Neural cell (in vitro differentiated cells): ENCODE results near the gene ELSPBP1. TPM values are rescaled to one million over a fixed set of nuclear protein-coding genes. Genes with fewer than 3 reads are reported as not detected.

Source experiments
- H2AFZ ChIP-seq: fragments of 200-600, 300-800 bp; sonication (generic), shearing (Covaris generic); 2 replicates; pipeline ENCODE4 v1.6.0; 2014; ENCODE audit warnings: low read depth, mild to moderate bottlenecking, antibody characterized with exemption, low read length, moderate library complexity
- H3F3A ChIP-seq: fragments of 200-600 bp; shearing (Covaris generic); 2 replicates; pipeline ENCODE4 v1.6.1; 2016; ENCODE audit warnings: mild to moderate bottlenecking, moderate library complexity, mixed read lengths, antibody characterized with exemption, low read length; ENCODE audit not compliant: insufficient read depth, poor library complexity, severe bottlenecking
- H3K27ac ChIP-seq: fragments of 200-600, 300-800 bp; sonication (generic), shearing (Covaris generic); 2 replicates; pipeline ENCODE4 v1.5.1; 2014; ENCODE audit warnings: mild to moderate bottlenecking, low read length, moderate library complexity
- H3K27me3 ChIP-seq: fragments of 300-800, 200-600 bp; sonication (generic), shearing (Covaris generic); 2 replicates; pipeline ENCODE4 v1.6.0; 2014; ENCODE audit warnings: mild to moderate bottlenecking, low read depth, low read length, moderate library complexity; ENCODE audit not compliant: insufficient read depth
- H3K36me3 ChIP-seq: fragments of 300-800, 200-600 bp; sonication (generic), shearing (Covaris generic); 2 replicates; pipeline ENCODE4 v1.5.1; 2014; ENCODE audit warnings: mild to moderate bottlenecking, antibody characterized with exemption, low read length, moderate library complexity; ENCODE audit not compliant: insufficient read depth
- H3K4me2 ChIP-seq: fragments of 300-800, 200-600 bp; sonication (generic), shearing (Covaris generic); 2 replicates; pipeline ENCODE4 v1.6.0; 2014; ENCODE audit warnings: mild to moderate bottlenecking, low read length
- H3K4me3 ChIP-seq: fragments of 300-800, 200-600 bp; sonication (generic), shearing (Covaris generic); 2 replicates; pipeline ENCODE4 v1.5.1; 2014; ENCODE audit warnings: mild to moderate bottlenecking, low read length, moderate library complexity
- H3K79me2 ChIP-seq: fragments of 200-600 bp; shearing (Covaris generic); replicated peaks from 2 replicates; pipeline ENCODE4 v1.6.0; 2014; ENCODE audit warnings: mild to moderate bottlenecking, low read length, moderate library complexity; ENCODE audit not compliant: insufficient read depth
- H3K9ac ChIP-seq: fragments of 300-800, 200-600 bp; sonication (generic), shearing (Covaris generic); 2 replicates; pipeline ENCODE4 v1.6.1; 2016; ENCODE audit warnings: mild to moderate bottlenecking, low read length, mixed read lengths
- H3K9me2 ChIP-seq: fragments of 200-600 bp; shearing (Covaris generic); 2 replicates; pipeline ENCODE4 v1.6.1; 2016; ENCODE audit warnings: mild to moderate bottlenecking, low read length, mixed read lengths; ENCODE audit not compliant: insufficient read depth
- H3K9me3 ChIP-seq: fragments of 200-600, 300-800 bp; sonication (generic), shearing (Covaris generic); 2 replicates; pipeline ENCODE4 v1.6.1; 2016; ENCODE audit warnings: mild to moderate bottlenecking, mixed run types, low read length, moderate library complexity, mixed read lengths
- H4K20me1 ChIP-seq: fragments of 200-600 bp; shearing (Covaris generic); 2 replicates; pipeline ENCODE4 v1.6.1; 2016; ENCODE audit warnings: mild to moderate bottlenecking, mixed run types; ENCODE audit not compliant: insufficient read depth
- EP300 ChIP-seq: fragments of 450-650 bp; conservative IDR thresholded peaks from 2 replicates; pipeline ENCODE4 v1.6.1; 2014; ENCODE audit warnings: antibody characterized with exemption, mild to moderate bottlenecking, moderate library complexity; ENCODE audit not compliant: poor library complexity, severe bottlenecking
- EZH2 ChIP-seq: fragments of 200-600, 300-800 bp; shearing (Covaris generic), sonication (generic); IDR thresholded peaks from 2 replicates; pipeline ENCODE4 v1.6.1; 2014; ENCODE audit warnings: antibody characterized with exemption, low read length, borderline replicate concordance, mild to moderate bottlenecking; ENCODE audit not compliant: insufficient read depth, poor library complexity, severe bottlenecking
- MXI1 ChIP-seq: fragments of 450-650 bp; conservative IDR thresholded peaks from 2 replicates; pipeline ENCODE4 v1.6.1; 2014; ENCODE audit warnings: antibody characterized with exemption, mild to moderate bottlenecking; ENCODE audit not compliant: poor library complexity, severe bottlenecking
- POLR2AphosphoS5 ChIP-seq: IDR thresholded peaks from 2 replicates; pipeline ENCODE4 v1.6.1; 2012
- RAD21 ChIP-seq: fragments of 450-650 bp; conservative IDR thresholded peaks from 2 replicates; pipeline ENCODE4 v1.6.1; 2014; ENCODE audit warnings: antibody characterized with exemption, mild to moderate bottlenecking, moderate library complexity
- SMC3 ChIP-seq: fragments of 450-650 bp; conservative IDR thresholded peaks from 2 replicates; pipeline ENCODE4 v1.6.1; 2014; ENCODE audit warnings: antibody characterized with exemption, mild to moderate bottlenecking, moderate library complexity; ENCODE audit not compliant: poor library complexity
- TAF1 ChIP-seq: IDR thresholded peaks from 2 replicates; pipeline ENCODE4 v1.6.1; 2012; ENCODE audit warnings: low read depth
- polyA plus RNA-seq: library from polyadenylated mRNA; depleted of rRNA; stranded (reverse); fragments of >200 nt; gene quantifications from 2 replicates; pipeline ENCODE4 v1.2.3, GENCODE V29; 2014
- TF ChIP-seq, protein P1 (sequence below): fragments of 450-650 bp; IDR thresholded peaks from 2 replicates; pipeline ENCODE4 v1.5.1; 2014; ENCODE audit warnings: antibody characterized with exemption, mild to moderate bottlenecking, moderate library complexity; ENCODE audit not compliant: poor library complexity, severe bottlenecking
- TF ChIP-seq, protein P2 (sequence below): IDR thresholded peaks from 2 replicates; pipeline ENCODE4 v1.6.1; 2012; ENCODE audit warnings: borderline replicate concordance

ELSPBP1 gene
- polyA plus RNA-seq, 1 donor from 2014 or later: not detected

DNA sequence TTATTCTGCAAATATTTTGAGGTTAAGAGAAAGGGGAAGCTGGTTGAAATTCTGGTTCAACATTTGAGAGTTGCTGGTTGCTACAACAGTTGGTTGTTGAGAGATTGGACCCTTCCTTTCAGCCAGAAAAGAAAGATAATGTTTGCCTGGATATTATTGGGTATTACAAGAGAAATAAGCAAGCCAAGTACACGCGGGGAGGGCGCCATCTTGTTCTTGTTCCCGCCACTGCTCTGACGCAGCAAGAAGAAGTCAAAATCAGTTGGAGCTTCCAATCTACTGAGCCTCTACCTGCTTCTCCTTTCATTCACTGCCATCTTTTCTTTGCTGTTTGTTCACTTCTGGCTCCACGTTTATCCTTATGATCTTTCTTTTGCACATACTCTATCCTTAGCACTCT lies 20.9 kb upstream of the ELSPBP1 start:
- Histone ChIP-seq H3K4me2 (no peak overlapping the region), H3K79me2 (no peaks in the 10 kb centered on the region), H3F3A (no peaks in the 10 kb centered on the region), H2AFZ (no peak overlapping the region), H3K9me2 (no peaks in the 10 kb centered on the region), H3K4me3 (no peak overlapping the region), H3K36me3 (no peaks in the 10 kb centered on the region), H3K27ac (no peak overlapping the region), H3K27me3 (no peaks in the 10 kb centered on the region), H4K20me1 (no peaks in the 10 kb centered on the region), H3K9ac (no peak overlapping the region), H3K9me3 (no peaks in the 10 kb centered on the region)
- TF ChIP-seq MXI1 (no peak), SMC3 (no peak), EZH2 (no peak), EP300 (no peak), TAF1 (no peak), RAD21 (no peak), POLR2AphosphoS5 (no peak)
- TF ChIP-seq, protein P1, sequence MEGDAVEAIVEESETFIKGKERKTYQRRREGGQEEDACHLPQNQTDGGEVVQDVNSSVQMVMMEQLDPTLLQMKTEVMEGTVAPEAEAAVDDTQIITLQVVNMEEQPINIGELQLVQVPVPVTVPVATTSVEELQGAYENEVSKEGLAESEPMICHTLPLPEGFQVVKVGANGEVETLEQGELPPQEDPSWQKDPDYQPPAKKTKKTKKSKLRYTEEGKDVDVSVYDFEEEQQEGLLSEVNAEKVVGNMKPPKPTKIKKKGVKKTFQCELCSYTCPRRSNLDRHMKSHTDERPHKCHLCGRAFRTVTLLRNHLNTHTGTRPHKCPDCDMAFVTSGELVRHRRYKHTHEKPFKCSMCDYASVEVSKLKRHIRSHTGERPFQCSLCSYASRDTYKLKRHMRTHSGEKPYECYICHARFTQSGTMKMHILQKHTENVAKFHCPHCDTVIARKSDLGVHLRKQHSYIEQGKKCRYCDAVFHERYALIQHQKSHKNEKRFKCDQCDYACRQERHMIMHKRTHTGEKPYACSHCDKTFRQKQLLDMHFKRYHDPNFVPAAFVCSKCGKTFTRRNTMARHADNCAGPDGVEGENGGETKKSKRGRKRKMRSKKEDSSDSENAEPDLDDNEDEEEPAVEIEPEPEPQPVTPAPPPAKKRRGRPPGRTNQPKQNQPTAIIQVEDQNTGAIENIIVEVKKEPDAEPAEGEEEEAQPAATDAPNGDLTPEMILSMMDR: no peak
- TF ChIP-seq, protein P2, sequence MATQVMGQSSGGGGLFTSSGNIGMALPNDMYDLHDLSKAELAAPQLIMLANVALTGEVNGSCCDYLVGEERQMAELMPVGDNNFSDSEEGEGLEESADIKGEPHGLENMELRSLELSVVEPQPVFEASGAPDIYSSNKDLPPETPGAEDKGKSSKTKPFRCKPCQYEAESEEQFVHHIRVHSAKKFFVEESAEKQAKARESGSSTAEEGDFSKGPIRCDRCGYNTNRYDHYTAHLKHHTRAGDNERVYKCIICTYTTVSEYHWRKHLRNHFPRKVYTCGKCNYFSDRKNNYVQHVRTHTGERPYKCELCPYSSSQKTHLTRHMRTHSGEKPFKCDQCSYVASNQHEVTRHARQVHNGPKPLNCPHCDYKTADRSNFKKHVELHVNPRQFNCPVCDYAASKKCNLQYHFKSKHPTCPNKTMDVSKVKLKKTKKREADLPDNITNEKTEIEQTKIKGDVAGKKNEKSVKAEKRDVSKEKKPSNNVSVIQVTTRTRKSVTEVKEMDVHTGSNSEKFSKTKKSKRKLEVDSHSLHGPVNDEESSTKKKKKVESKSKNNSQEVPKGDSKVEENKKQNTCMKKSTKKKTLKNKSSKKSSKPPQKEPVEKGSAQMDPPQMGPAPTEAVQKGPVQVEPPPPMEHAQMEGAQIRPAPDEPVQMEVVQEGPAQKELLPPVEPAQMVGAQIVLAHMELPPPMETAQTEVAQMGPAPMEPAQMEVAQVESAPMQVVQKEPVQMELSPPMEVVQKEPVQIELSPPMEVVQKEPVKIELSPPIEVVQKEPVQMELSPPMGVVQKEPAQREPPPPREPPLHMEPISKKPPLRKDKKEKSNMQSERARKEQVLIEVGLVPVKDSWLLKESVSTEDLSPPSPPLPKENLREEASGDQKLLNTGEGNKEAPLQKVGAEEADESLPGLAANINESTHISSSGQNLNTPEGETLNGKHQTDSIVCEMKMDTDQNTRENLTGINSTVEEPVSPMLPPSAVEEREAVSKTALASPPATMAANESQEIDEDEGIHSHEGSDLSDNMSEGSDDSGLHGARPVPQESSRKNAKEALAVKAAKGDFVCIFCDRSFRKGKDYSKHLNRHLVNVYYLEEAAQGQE: no peak

DNA sequence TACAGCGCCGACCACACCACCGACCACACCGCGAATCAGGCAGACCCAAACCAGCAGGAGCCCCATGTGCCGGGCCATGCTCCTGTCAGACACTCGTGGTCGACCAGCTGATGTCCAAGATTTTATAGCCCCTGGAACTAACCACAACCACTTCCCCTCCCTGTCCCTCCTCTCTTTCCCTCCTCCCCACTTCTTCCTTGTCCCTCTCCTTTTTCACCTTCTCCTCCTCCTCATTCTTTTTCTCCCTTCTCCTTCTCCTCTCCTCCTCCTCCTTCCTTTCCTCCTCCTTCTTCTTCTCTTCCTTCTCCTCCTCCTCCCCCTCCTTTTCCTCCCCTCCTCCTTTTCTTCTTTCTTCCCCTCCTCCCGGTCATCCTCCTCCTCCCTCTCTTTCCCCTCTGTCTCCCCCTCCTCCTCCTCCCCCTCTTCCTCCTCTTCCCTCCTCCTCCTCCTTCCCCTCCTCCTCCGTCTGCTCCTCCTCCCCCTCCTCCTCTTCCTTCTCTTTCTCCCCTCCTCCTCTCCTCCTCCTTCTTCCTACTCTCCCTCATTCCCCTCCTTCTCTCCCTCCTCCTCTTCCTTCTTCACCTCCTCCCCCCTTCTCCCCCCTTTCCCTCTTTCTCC lies 3.1 kb upstream of the ELSPBP1 start:
- no peaks in the 10 kb centered on the region for H3F3A ChIP-seq
- H3K27ac ChIP-seq: no peak overlapping the region
- no peak overlapping the region for H3K9ac ChIP-seq
- H3K9me3 ChIP-seq: no peaks in the 10 kb centered on the region
- H3K79me2 ChIP-seq: no peaks in the 10 kb centered on the region
- no peaks in the 10 kb centered on the region for H3K27me3 ChIP-seq
- TF ChIP-seq, protein P2: no peak
- TF ChIP-seq POLR2AphosphoS5: no peak
- no peak for TF ChIP-seq EP300
- TF ChIP-seq, protein P1: no peak
- TF ChIP-seq EZH2: no peak
- no peak for TF ChIP-seq SMC3
- no peak for TF ChIP-seq RAD21
- no peak for TF ChIP-seq TAF1
- TF ChIP-seq MXI1: no peak
- no peaks in the 10 kb centered on the region for H3K36me3 ChIP-seq
- no peaks in the 10 kb centered on the region for H3K9me2 ChIP-seq
- H3K4me2 ChIP-seq: no peak overlapping the region
- H3K4me3 ChIP-seq: no peak overlapping the region
- H2AFZ ChIP-seq: no peak overlapping the region
- no peaks in the 10 kb centered on the region for H4K20me1 ChIP-seq
